Islet of Langerhans (tissue), 1 donor: Measurements from ENCODE around the gene TMEM14C.

Experiments
- FAIRE-seq: peaks from one replicate; lab custom pipeline; 2011; peaks lifted over from hg19 to GRCh38; lab: Jason Lieb, UNC

The TMEM14C gene

GRCh38 chr6:10722820-10723566 lies at the start of gene TMEM14C:
TSS of gene TMEM14C (plus strand) at chr6:10723070. CDS start at chr6:10724614, 1,544 bp downstream.
- FAIRE-seq = no peak

GRCh38 chr6:10676403-10676802 lies 46.5 kb upstream of the TMEM14C start:
- FAIRE-seq = no peak

- no peak for FAIRE-seq
These were observed 44.4 kb upstream of the TMEM14C start for GRCh38 chr6:10678456-10678855.

GRCh38 chr6:10681795-10682194 lies 41.1 kb upstream of the TMEM14C start:
- no peak for FAIRE-seq

GRCh38 chr6:10682355-10682988 lies 40.4 kb upstream of the TMEM14C start:
- FAIRE-seq = no peak

- FAIRE-seq = no peak
These were observed 38.3 kb upstream of the TMEM14C start for GRCh38 chr6:10684618-10685017.

GRCh38 chr6:10685092-10685915 lies 37.6 kb upstream of the TMEM14C start:
- no peak for FAIRE-seq

- no peak for FAIRE-seq
These were observed 36.0 kb upstream of the TMEM14C start for GRCh38 chr6:10686901-10687300.

GRCh38 chr6:10687582-10687981 lies 35.3 kb upstream of the TMEM14C start:
- FAIRE-seq = no peak

GRCh38 chr6:10690651-10691445 lies 32.0 kb upstream of the TMEM14C start:
- no peak for FAIRE-seq

- FAIRE-seq = no peak
These were observed 29.8 kb upstream of the TMEM14C start for GRCh38 chr6:10692965-10693538.

- FAIRE-seq = peak; percentile 58
These were observed 28.4 kb upstream of the TMEM14C start, which contains the start of the genes C6orf52 and PAK1IP1 for GRCh38 chr6:10694302-10695085. TSS of gene C6orf52 (minus strand) at chr6:10694616. CDS start at chr6:10687550, 7,066 bp downstream. TSS of gene PAK1IP1 (plus strand) at chr6:10694972. CDS start at chr6:10694986, 14 bp downstream.

GRCh38 chr6:10695086-10695657 lies 27.7 kb upstream of the TMEM14C start:
- no peak for FAIRE-seq

GRCh38 chr6:10696655-10697054 lies 26.2 kb upstream of the TMEM14C start:
- no peak for FAIRE-seq

GRCh38 chr6:10713962-10714361 lies 8.9 kb upstream of the TMEM14C start:
- no peak for FAIRE-seq

GRCh38 chr6:10719296-10719963 lies 3.4 kb upstream of the TMEM14C start:
- FAIRE-seq = no peak

GRCh38 chr6:10719964-10720264 lies 3.0 kb upstream of the TMEM14C start:
- FAIRE-seq = no peak

- FAIRE-seq = no peak
These were observed 2.5 kb upstream of the TMEM14C start for GRCh38 chr6:10720265-10720959.
